Liver (tissue), 9 donors: ENCODE data around the gene KIF26B. TPM values are rescaled to one million over a fixed set of nuclear protein-coding genes. Genes with fewer than 3 reads are reported as not detected.

ENCODE experiments used
- DNase-seq: peaks from one replicate; pipeline ENCODE4 v3.0.0-alpha.2; 2017; ENCODE audit warnings: low spot score
- H3K27ac ChIP-seq, 2 donors: one replicate each; pipeline ENCODE4 v1.7.0; 2013; ENCODE audit warnings: inconsistent platforms in 2 of 2, low read length in 2 of 2, control low read depth in 1 of 2, low read depth in 1 of 2, mild to moderate bottlenecking in 1 of 2
- H3K27me3 ChIP-seq, 4 donors: one replicate each; pipeline versions ENCODE4 v1.6.1 to v1.7.0; 2013; ENCODE audit warnings: low read length in 3 of 4, inconsistent platforms in 1 of 4, mild to moderate bottlenecking in 1 of 4, moderate library complexity in 1 of 4; ENCODE audit not compliant: control insufficient read depth in 4 of 4, insufficient read depth in 4 of 4
- H3K36me3 ChIP-seq, 4 donors: one replicate each; pipeline versions ENCODE4 v1.6.1 to v1.7.0; 2013; ENCODE audit warnings: low read length in 3 of 4, mild to moderate bottlenecking in 3 of 4, low read depth in 1 of 4, moderate library complexity in 1 of 4; ENCODE audit not compliant: control insufficient read depth in 4 of 4, insufficient read depth in 3 of 4
- H3K4me1 ChIP-seq, 4 donors: one replicate each; pipeline versions ENCODE4 v1.6.1 to v1.7.0; 2013; ENCODE audit warnings: low read length in 3 of 4, mild to moderate bottlenecking in 3 of 4, moderate library complexity in 1 of 4; ENCODE audit not compliant: control insufficient read depth in 4 of 4, insufficient read depth in 4 of 4
- H3K4me3 ChIP-seq, 3 donors: one replicate each; pipeline versions ENCODE4 v1.6.1 to v1.7.0; 2013; ENCODE audit warnings: low read length in 3 of 3, control low read depth in 1 of 3, low read depth in 1 of 3, mild to moderate bottlenecking in 1 of 3
- H3K9ac ChIP-seq, 2 donors: one replicate each; pipeline ENCODE4 v1.7.0; 2013; ENCODE audit warnings: low read length in 2 of 2, mild to moderate bottlenecking in 2 of 2, moderate library complexity in 2 of 2, control low read depth in 1 of 2, low read depth in 1 of 2
- H3K9me3 ChIP-seq, 4 donors: one replicate each; pipeline versions ENCODE4 v1.6.1 to v1.7.0; 2013; ENCODE audit warnings: low read length in 3 of 4; ENCODE audit not compliant: control insufficient read depth in 4 of 4
- CTCF ChIP-seq: fragments of 150-350 bp; IDR thresholded peaks from 2 replicates; pipeline ENCODE4 v1.5.1; 2017; ENCODE audit warnings: improper control_type of control experiment, low read depth, low read length; ENCODE audit not compliant: missing input control
- FOXA1 ChIP-seq: IDR thresholded peaks from 2 replicates; pipeline ENCODE4 v1.6.1; 2016; ENCODE audit warnings: antibody characterized with exemption
- GABPA ChIP-seq, 2 donors: IDR thresholded peaks in 1 of 2; conservative IDR thresholded peaks in 1 of 2; 2 replicates each; pipeline ENCODE4 v1.6.1; 2016; ENCODE audit warnings: antibody characterized with exemption in 2 of 2, mild to moderate bottlenecking in 1 of 2, moderate library complexity in 1 of 2
- HNF4A ChIP-seq, 2 donors: conservative IDR thresholded peaks; 2 replicates each; pipeline ENCODE4 v1.6.1; 2016; ENCODE audit warnings: antibody characterized with exemption in 2 of 2, mild to moderate bottlenecking in 2 of 2
- HNF4G ChIP-seq: IDR thresholded peaks from 2 replicates; pipeline ENCODE4 v1.6.1; 2016; ENCODE audit warnings: antibody characterized with exemption
- JUND ChIP-seq, 2 donors: IDR thresholded peaks; 2 replicates each; pipeline ENCODE4 v1.6.1; 2016; ENCODE audit warnings: antibody characterized with exemption in 2 of 2
- MAX ChIP-seq: IDR thresholded peaks from 2 replicates; pipeline ENCODE4 v1.6.1; 2016; ENCODE audit warnings: antibody characterized with exemption
- NR2F2 ChIP-seq: IDR thresholded peaks from 2 replicates; pipeline ENCODE4 v1.6.1; 2016; ENCODE audit warnings: antibody characterized with exemption
- RXRA ChIP-seq, 2 donors: IDR thresholded peaks; 2 replicates each; pipeline ENCODE4 v1.6.1; 2017 to 2018; ENCODE audit warnings: antibody characterized with exemption in 2 of 2, mild to moderate bottlenecking in 1 of 2
- SP1 ChIP-seq: IDR thresholded peaks from 2 replicates; pipeline ENCODE4 v1.6.1; 2018; ENCODE audit warnings: antibody characterized with exemption, mild to moderate bottlenecking
- TAF1 ChIP-seq: conservative IDR thresholded peaks from 2 replicates; pipeline ENCODE4 v1.6.1; 2016; ENCODE audit warnings: antibody characterized with exemption, mild to moderate bottlenecking
- YY1 ChIP-seq: IDR thresholded peaks from 2 replicates; pipeline ENCODE4 v1.6.1; 2016; ENCODE audit warnings: antibody characterized with exemption, mild to moderate bottlenecking
- WGBS: extraction: QIAGEN DNeasy Blood & Tissue Kit; methylation state at CpG from one replicate; pipeline ENCODE4 v1.1.7; 2013; 5-methylcytosine and 5-hydroxymethylcytosine counted together
- polyA plus RNA-seq, 2 donors: library from polyadenylated mRNA; stranded (reverse) in 1 of 2; unstranded in 1 of 2; fragments of 200-250 nt in 1 of 2; fragments of >200 nt in 1 of 2; fragmentation: Nextera tagmentation in 1 of 2; extraction: Ambion mirVana in 1 of 2; gene quantifications; one replicate each; pipeline versions ENCODE4 v1.2.1 to v1.2.3, GENCODE V29; 2013 to 2015
- total RNA-seq, 2 donors: library from RNA; depleted of rRNA; stranded (reverse); fragments of >200 nt; gene quantifications; one replicate each; pipeline ENCODE4 v1.2.3, GENCODE V29; 2014
- TF ChIP-seq, protein P1 (sequence below): IDR thresholded peaks from 2 replicates; pipeline ENCODE4 v1.6.1; 2016; ENCODE audit warnings: antibody characterized with exemption
- TF ChIP-seq, protein P2 (sequence below): IDR thresholded peaks from 2 replicates; pipeline ENCODE4 v1.6.1; 2016; ENCODE audit warnings: antibody characterized with exemption, mild to moderate bottlenecking
- donor health status: healthy.
- donor health status: healthy.
- donor health status: healthy.
- donor health status: healthy.
- donor health status: healthy.

Gene KIF26B
- total and polyA plus RNA-seq, 4 donors = 0.10 to 1.7 (median 0.34) TPM

DNA sequence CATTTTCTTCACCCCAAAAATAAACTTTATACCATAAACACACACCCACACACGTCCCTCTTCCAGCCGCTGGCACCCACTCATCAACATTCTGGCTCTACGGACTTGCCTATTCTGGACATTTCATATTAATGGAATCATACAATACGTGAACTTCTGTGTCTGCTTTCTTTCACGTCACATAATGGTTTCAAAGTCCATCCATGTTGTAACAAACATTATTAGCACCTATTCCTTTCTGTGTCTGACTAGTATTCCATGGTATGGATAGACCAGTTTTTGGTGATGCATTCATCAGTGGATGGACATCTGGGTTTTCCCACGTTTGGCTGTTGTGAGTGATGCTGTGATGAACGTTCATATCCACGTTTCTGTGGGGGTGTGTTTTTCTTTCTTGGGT is 323.2 kb downstream of the KIF26B start:
- H3K27me3 ChIP-seq = no peaks in the 10 kb centered on the region
- H3K36me3 ChIP-seq = no peaks in the 10 kb centered on the region
- no peak overlapping the region for H3K4me3 ChIP-seq
- no peak overlapping the region for H3K27ac ChIP-seq
- H3K9ac ChIP-seq = no peak overlapping the region
- no peaks in the 10 kb centered on the region for H3K9me3 ChIP-seq
- 85% methylated on average over 8 of the region's 8 CpGs for WGBS
- no peak for TF ChIP-seq HNF4G
- no peak for TF ChIP-seq JUND (IDR thresholded peaks at IDR 0.05)
- no peak for TF ChIP-seq FOXA1
- TF ChIP-seq, protein P1, sequence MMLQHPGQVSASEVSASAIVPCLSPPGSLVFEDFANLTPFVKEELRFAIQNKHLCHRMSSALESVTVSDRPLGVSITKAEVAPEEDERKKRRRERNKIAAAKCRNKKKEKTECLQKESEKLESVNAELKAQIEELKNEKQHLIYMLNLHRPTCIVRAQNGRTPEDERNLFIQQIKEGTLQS = no peak
- no peak for TF ChIP-seq MAX
- no peak for TF ChIP-seq TAF1
- TF ChIP-seq NR2F2 = no peak
- no peak for TF ChIP-seq RXRA (IDR thresholded peaks at IDR 0.05)
- no peak for TF ChIP-seq SP1
- no peak for TF ChIP-seq YY1
- TF ChIP-seq GABPA (IDR thresholded peaks at IDR 0.05 in 1 of 2, conservative IDR thresholded peaks at IDR 0.05 in 1 of 2) = no peak
- TF ChIP-seq, protein P2, sequence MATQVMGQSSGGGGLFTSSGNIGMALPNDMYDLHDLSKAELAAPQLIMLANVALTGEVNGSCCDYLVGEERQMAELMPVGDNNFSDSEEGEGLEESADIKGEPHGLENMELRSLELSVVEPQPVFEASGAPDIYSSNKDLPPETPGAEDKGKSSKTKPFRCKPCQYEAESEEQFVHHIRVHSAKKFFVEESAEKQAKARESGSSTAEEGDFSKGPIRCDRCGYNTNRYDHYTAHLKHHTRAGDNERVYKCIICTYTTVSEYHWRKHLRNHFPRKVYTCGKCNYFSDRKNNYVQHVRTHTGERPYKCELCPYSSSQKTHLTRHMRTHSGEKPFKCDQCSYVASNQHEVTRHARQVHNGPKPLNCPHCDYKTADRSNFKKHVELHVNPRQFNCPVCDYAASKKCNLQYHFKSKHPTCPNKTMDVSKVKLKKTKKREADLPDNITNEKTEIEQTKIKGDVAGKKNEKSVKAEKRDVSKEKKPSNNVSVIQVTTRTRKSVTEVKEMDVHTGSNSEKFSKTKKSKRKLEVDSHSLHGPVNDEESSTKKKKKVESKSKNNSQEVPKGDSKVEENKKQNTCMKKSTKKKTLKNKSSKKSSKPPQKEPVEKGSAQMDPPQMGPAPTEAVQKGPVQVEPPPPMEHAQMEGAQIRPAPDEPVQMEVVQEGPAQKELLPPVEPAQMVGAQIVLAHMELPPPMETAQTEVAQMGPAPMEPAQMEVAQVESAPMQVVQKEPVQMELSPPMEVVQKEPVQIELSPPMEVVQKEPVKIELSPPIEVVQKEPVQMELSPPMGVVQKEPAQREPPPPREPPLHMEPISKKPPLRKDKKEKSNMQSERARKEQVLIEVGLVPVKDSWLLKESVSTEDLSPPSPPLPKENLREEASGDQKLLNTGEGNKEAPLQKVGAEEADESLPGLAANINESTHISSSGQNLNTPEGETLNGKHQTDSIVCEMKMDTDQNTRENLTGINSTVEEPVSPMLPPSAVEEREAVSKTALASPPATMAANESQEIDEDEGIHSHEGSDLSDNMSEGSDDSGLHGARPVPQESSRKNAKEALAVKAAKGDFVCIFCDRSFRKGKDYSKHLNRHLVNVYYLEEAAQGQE = no peak
- TF ChIP-seq CTCF = no peak
- H3K4me1 ChIP-seq = no peaks in the 10 kb centered on the region
- no peak for DNase-seq

DNA sequence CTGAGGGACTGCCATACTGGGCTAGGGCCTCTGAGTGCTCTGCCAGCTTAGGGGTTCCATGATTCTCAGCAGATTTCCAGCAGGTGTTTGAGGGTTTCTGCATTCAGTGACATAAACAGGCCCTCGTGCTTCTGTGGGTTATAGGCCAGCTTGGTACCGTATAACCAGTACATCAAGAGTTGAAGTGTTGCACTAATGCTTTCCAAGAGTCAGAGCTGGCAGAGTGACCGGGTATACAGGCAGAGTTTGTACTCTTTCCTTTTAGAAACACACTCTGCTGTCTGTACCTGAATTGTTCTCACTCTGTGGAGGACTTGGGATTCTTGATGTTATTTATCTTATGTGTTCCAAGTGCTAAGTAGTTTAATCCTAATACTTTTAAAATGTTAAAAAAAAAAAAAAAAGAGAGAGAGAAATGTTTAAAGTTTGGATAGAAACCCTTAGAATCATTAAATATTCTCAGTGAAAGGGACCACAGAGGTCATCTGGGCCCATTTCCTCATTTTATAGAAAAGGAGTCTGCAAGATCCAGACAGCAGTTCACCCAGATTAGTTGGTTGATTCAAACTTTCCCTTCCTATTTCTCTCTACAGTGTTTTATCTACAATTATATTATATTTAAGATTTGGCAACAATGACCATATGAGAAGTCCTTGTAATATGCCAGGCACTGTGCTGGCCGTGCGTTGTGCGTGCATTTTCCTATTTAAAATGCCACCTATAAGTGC is 325.8 kb downstream of the KIF26B start:
- H3K9me3 ChIP-seq = no peaks in the 10 kb centered on the region
- TF ChIP-seq YY1 (no peak), RXRA (IDR thresholded peaks at IDR 0.05) (no peak), SP1 (no peak), HNF4A (conservative IDR thresholded peaks at IDR 0.05) (no peak), HNF4G (no peak), GABPA (IDR thresholded peaks at IDR 0.05 in 1 of 2, conservative IDR thresholded peaks at IDR 0.05 in 1 of 2) (no peak)
- TF ChIP-seq, protein P1 = no peak
- TF ChIP-seq, protein P2 = no peak
- 84% methylated on average over 6 of the region's 6 CpGs for WGBS
- no peak overlapping the region for H3K9ac ChIP-seq
- no peak overlapping the region for H3K4me3 ChIP-seq
- no peaks in the 10 kb centered on the region for H3K36me3 ChIP-seq
- H3K27ac ChIP-seq = no peak overlapping the region
- H3K4me1 ChIP-seq = no peaks in the 10 kb centered on the region
- no peak for DNase-seq
- H3K27me3 ChIP-seq = no peaks in the 10 kb centered on the region
